CD8-positive, alpha-beta memory T cell (primary cell): ENCODE results near the gene HSPA5. TPM values are rescaled to one million over a fixed set of nuclear protein-coding genes. Genes with fewer than 3 reads are reported as not detected.
A peak's percentile ranks its signal among the peaks of the same experiment; 100 is the strongest.
"Not testable (repeated sequence)": the region's sequence is repeated elsewhere in the genome, so short reads cannot be mapped to it uniquely, and the experiment has no call there.

Source experiments
- CTCF ChIA-PET: fragments of 350-600 bp; sonication (Branson Sonifier 250); formaldehyde crosslinking; loops from one replicate; lab custom pipeline; 2021; ENCODE audit warnings: antibody characterized with exemption; lab: Charles Lee
- POLR2A ChIA-PET: fragments of 350-600 bp; sonication (Branson Sonifier 250); formaldehyde crosslinking; loops from one replicate; lab custom pipeline; 2021; ENCODE audit warnings: antibody characterized with exemption; lab: Charles Lee
- DNase-seq, 5 donors: peaks; one replicate each; pipeline versions ENCODE4 v3.0.0 to v3.0.0-alpha.2; 2020 to 2022; ENCODE audit warnings: mixed read lengths in 1 of 5
- H3K27ac ChIP-seq: one replicate; pipeline ENCODE4 v1.7.0; 2013; ENCODE audit warnings: low read depth, mild to moderate bottlenecking, low read length, moderate library complexity
- H3K27me3 ChIP-seq: 2 replicates; pipeline ENCODE4 v1.7.0; 2013; ENCODE audit warnings: low read length, mild to moderate bottlenecking; ENCODE audit not compliant: insufficient read depth, poor library complexity, severe bottlenecking
- H3K36me3 ChIP-seq: 2 replicates; pipeline ENCODE4 v1.7.0; 2013; ENCODE audit warnings: mild to moderate bottlenecking, low read length, moderate library complexity; ENCODE audit not compliant: insufficient read depth
- H3K4me1 ChIP-seq: 2 replicates; pipeline ENCODE4 v1.7.0; 2013; ENCODE audit warnings: mild to moderate bottlenecking, low read length, moderate library complexity; ENCODE audit not compliant: insufficient read depth
- H3K4me3 ChIP-seq: 2 replicates; pipeline ENCODE4 v1.7.0; 2013; ENCODE audit warnings: mild to moderate bottlenecking, low read length
- H3K9me3 ChIP-seq: 2 replicates; pipeline ENCODE4 v1.7.0; 2013; ENCODE audit warnings: mild to moderate bottlenecking, low read length
- H3K27ac Mint-ChIP-seq, 8 donors: one replicate each; pipeline ENCODE4 v1.8.0; 2020 to 2021; ENCODE audit warnings: mixed read lengths in 8 of 8, mild to moderate bottlenecking in 6 of 8, inconsistent platforms in 3 of 8, moderate library complexity in 3 of 8
- H3K27me3 Mint-ChIP-seq, 2 donors: one replicate each; pipeline ENCODE4 v1.8.0; 2020 to 2021; ENCODE audit warnings: mixed read lengths in 2 of 2, mild to moderate bottlenecking in 1 of 2, moderate library complexity in 1 of 2
- H3K36me3 Mint-ChIP-seq, 3 donors: one replicate each; pipeline ENCODE4 v1.8.0; 2020 to 2021; ENCODE audit warnings: mixed read lengths in 3 of 3, inconsistent platforms in 1 of 3, mild to moderate bottlenecking in 1 of 3
- H3K4me1 Mint-ChIP-seq, 3 donors: one replicate each; pipeline ENCODE4 v1.8.0; 2020 to 2021; ENCODE audit warnings: mixed read lengths in 3 of 3, inconsistent platforms in 1 of 3, mild to moderate bottlenecking in 1 of 3
- H3K4me3 Mint-ChIP-seq, 7 donors: one replicate each; pipeline ENCODE4 v1.8.0; 2020 to 2021; ENCODE audit warnings: mixed read lengths in 7 of 7, mild to moderate bottlenecking in 6 of 7, moderate library complexity in 4 of 7, inconsistent platforms in 2 of 7
- H3K9me3 Mint-ChIP-seq, 5 donors: one replicate each; pipeline ENCODE4 v1.8.0; 2020 to 2022; ENCODE audit warnings: mixed read lengths in 5 of 5, mild to moderate bottlenecking in 3 of 5, moderate library complexity in 2 of 5, inconsistent platforms in 1 of 5
- polyA plus RNA-seq: library from polyadenylated mRNA; unstranded; fragments of 300-500 nt; fragmentation: Illumina TruSeq; gene quantifications from one replicate; pipeline ENCODE4 v1.2.3, GENCODE V29; 2021
- total RNA-seq, 2 experiments: library from RNA; stranded (reverse); gene quantifications; one replicate each; pipeline ENCODE4 v1.2.3, GENCODE V29; 2021

HSPA5 gene
- total and polyA plus RNA-seq, 3 experiments from 2014 or later, result 229 to 251 (median 237) TPM

DNA sequence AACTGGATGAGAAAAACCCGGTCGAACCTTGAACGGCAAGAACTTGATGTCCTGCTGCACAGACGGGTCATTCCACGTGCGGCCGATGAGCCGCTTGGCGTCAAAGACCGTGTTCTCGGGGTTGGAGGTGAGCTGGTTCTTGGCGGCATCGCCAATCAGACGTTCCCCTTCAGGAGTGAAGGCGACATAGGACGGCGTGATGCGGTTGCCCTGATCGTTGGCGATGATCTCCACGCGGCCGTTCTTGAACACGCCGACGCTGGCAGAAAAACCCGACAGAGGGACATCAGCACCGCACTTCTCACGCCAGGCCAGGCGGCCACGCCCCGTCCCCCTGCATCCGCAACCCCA lies 519 bp downstream of the HSPA5 start:
- peaks cover 37% of the 10 kb centered on the region for H3K36me3 ChIP-seq
- Mint-ChIP-seq H3K27ac (peak overlapping the region; percentile 97 to 100 (median 99)), H3K27me3 (peaks cover 0 to 13% of the 10 kb centered on the region in 2 donors), H3K4me3 (peak overlapping the region; percentile 92 to 99 (median 95)), H3K4me1 (peaks cover 51 to 59% (median 54%) of the 10 kb centered on the region in 3 donors), H3K36me3 (peaks cover 19 to 65% (median 20%) of the 10 kb centered on the region in 3 donors), H3K9me3 (no peaks in the 10 kb centered on the region)
- peak in 1 of 5 donors; percentile 22 for DNase-seq
- H3K27me3 ChIP-seq, result no peaks in the 10 kb centered on the region
- no peaks in the 10 kb centered on the region for H3K9me3 ChIP-seq
- ChIA-PET POLR2A (interaction anchor here (0.5 to 2.8 kb wide), 11 partner anchors 22 to 379 kb away, joined by 3 to 47 read pairs (median 6); partner anchors contain the start of genes ARPC5L, GAPVD1, GOLGA1 and RABEPK), CTCF (interaction anchor here (1.0 to 2.3 kb wide), 5 partner anchors 13 to 52 kb away, joined by 3 to 18 read pairs (median 4); partner anchors contain the start of gene GAPVD1)
- H3K4me3 ChIP-seq, result peak overlapping the region; percentile 96
- peak overlapping the region; percentile 99 for H3K27ac ChIP-seq
- peaks cover 57% of the 10 kb centered on the region for H3K4me1 ChIP-seq

DNA sequence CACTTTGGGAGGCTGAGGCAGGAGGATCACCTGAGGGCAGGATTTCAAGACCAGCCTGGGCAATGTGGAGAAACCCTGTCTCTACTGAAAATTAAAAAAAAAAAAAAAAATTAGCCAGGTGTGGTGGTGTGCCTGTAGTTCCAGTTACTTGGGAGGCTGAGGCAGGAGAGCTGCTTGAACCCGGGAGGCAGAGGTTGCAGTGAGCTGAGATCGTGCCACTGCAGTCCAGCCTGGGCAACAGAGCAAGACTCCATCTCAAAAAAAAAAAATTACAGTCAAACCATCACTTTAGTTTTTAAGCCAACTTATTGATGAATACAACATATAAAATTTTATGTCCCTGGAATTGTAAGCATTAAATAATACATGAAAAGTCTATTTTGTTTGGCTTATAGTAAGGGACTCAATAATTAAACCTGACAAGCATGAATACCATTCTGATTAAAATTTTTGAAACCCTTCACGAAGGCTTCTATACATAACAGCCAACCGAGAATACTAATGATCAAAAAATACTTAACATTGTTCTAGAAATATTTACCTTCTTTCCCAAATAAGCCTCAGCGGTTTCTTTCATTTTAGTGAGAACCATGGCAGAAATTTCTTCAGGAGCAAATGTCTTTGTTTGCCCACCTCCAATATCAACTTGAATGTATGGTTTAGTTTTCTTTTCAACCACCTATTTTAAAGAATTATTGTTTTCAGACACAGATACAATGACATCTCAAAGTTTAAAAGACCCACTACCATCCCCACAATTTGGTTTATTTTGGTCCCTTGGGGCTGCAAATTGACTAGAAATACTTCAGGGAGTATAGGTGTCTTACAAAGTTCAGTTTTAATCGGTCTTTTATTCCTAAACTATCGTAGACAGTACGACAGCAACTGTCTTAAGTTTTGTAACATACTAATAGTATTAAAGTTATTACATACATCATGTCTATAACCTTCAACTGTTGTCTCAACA lies 1.2 kb downstream of the HSPA5 start:
- Histone ChIP-seq H3K4me1 (peaks cover 62% of the 10 kb centered on the region), H3K9me3 (no peaks in the 10 kb centered on the region), H3K27me3 (no peaks in the 10 kb centered on the region), H3K27ac (peak overlapping the region; percentile 99), H3K4me3 (peak overlapping the region; percentile 96), H3K36me3 (peaks cover 41% of the 10 kb centered on the region)
- H3K36me3 Mint-ChIP-seq, result peaks cover 19 to 72% (median 24%) of the 10 kb centered on the region in 3 donors
- peak in 1 of 5 donors; percentile 5 for DNase-seq
- ChIA-PET CTCF (interaction anchor here (1.0 to 2.3 kb wide), 4 partner anchors 22 to 51 kb away, joined by 3 to 18 read pairs (median 4); partner anchors contain the start of gene GAPVD1), POLR2A (interaction anchor here (0.5 to 2.8 kb wide), 4 partner anchors 22 to 45 kb away, joined by 6 to 47 read pairs (median 25); partner anchors contain the start of genes GAPVD1 and RABEPK)
- H3K27ac Mint-ChIP-seq, result peak overlapping the region; percentile 97 to 100 (median 99)
- H3K9me3 Mint-ChIP-seq, result no peaks in the 10 kb centered on the region
- peak overlapping the region; percentile 92 to 99 (median 95) for H3K4me3 Mint-ChIP-seq
- H3K4me1 Mint-ChIP-seq, result peaks cover 56 to 66% (median 59%) of the 10 kb centered on the region in 3 donors
- peaks cover 0 to 13% of the 10 kb centered on the region in 2 donors for H3K27me3 Mint-ChIP-seq

DNA sequence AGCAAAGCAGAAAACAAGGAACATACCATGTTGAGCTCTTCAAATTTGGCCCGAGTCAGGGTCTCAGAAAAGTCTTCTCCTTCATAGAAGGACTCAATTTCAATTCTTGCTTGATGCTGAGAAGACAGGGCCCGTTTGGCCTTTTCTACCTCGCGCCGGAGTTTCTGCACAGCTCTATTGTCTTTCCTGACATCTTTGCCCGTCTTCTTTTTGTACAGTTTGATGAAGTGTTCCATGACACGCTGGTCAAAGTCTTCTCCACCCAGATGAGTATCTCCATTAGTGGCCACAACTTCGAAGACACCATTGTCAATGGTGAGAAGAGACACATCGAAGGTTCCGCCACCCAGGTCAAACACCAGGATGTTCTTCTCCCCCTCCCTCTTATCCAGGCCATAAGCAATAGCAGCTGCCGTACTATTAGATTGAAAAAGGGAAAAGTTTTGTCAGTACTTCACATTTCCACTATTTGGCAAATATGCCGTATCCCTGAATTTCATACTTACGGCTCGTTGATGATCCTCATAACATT lies 2.2 kb downstream of the HSPA5 start:
- peak in 1 of 5 donors; percentile 11 for DNase-seq
- ChIA-PET POLR2A (no interaction called here), CTCF (no interaction called here)
- H3K9me3 ChIP-seq, result no peaks in the 10 kb centered on the region
- peak overlapping the region; percentile 25 for H3K4me3 ChIP-seq
- peak overlapping the region; percentile 99 for H3K27ac ChIP-seq
- Mint-ChIP-seq H3K9me3 (no peaks in the 10 kb centered on the region), H3K4me3 (peak overlapping the region; percentile 92 to 99 (median 95)), H3K27me3 (peaks cover 0 to 13% of the 10 kb centered on the region in 2 donors), H3K4me1 (peaks cover 59 to 70% (median 59%) of the 10 kb centered on the region in 3 donors), H3K27ac (peak overlapping the region in 7 of 8 donors; percentile 33 to 99 (median 51)), H3K36me3 (peaks cover 19 to 78% (median 27%) of the 10 kb centered on the region in 3 donors)
- H3K36me3 ChIP-seq, result peaks cover 45% of the 10 kb centered on the region
- no peaks in the 10 kb centered on the region for H3K27me3 ChIP-seq
- peaks cover 62% of the 10 kb centered on the region for H3K4me1 ChIP-seq

DNA sequence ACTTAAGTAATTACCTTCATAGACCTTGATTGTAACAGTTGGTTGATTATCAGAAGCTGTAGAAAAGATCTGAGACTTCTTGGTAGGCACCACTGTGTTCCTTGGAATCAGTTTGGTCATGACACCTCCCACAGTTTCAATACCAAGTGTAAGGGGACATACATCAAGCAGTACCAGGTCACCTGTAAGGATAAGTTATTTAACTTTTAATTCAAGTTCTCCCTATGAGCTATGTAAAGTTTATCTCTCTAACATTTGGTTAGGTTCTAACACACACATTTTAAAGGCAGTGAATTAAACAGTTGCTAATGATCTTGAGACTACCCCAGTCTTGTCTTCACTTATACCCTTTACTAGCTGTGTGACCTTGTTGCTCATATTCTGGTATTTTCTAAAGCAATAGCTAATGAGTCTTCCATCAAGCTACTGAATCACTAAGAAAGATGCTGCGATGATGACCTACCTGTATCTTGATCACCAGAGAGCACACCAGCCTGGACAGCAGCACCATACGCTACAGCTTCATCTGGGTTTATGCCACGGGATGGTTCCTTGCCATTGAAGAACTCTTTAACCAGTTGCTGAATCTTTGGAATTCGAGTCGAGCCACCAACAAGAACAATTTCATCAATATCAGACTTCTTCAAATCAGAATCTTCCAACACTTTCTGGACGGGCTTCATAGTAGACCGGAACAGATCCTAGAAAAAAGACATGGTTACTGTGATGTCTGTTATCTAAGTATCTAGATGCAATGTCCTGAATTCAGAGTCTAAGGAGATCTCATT lies 2.8 kb downstream of the HSPA5 start:
- H3K9me3 ChIP-seq, result no peaks in the 10 kb centered on the region
- Mint-ChIP-seq H3K9me3 (no peaks in the 10 kb centered on the region), H3K27ac (peak overlapping the region; percentile 33 to 99 (median 72)), H3K4me1 (peaks cover 59 to 70% (median 59%) of the 10 kb centered on the region in 3 donors), H3K4me3 (peak overlapping the region; percentile 92 to 99 (median 95)), H3K36me3 (peaks cover 19 to 84% (median 30%) of the 10 kb centered on the region in 3 donors), H3K27me3 (peaks cover 0 to 13% of the 10 kb centered on the region in 2 donors)
- peaks cover 62% of the 10 kb centered on the region for H3K4me1 ChIP-seq
- DNase-seq, result peak in 1 of 5 donors; percentile 5
- ChIA-PET CTCF (interaction anchor here (0.8 kb wide), 1 partner anchor 98 kb away, joined by 3 read pairs; no protein-coding TSS in a partner anchor), POLR2A (no interaction called here)
- no peaks in the 10 kb centered on the region for H3K27me3 ChIP-seq
- H3K36me3 ChIP-seq, result peaks cover 52% of the 10 kb centered on the region
- no peak overlapping the region for H3K4me3 ChIP-seq
- no peak overlapping the region for H3K27ac ChIP-seq

DNA sequence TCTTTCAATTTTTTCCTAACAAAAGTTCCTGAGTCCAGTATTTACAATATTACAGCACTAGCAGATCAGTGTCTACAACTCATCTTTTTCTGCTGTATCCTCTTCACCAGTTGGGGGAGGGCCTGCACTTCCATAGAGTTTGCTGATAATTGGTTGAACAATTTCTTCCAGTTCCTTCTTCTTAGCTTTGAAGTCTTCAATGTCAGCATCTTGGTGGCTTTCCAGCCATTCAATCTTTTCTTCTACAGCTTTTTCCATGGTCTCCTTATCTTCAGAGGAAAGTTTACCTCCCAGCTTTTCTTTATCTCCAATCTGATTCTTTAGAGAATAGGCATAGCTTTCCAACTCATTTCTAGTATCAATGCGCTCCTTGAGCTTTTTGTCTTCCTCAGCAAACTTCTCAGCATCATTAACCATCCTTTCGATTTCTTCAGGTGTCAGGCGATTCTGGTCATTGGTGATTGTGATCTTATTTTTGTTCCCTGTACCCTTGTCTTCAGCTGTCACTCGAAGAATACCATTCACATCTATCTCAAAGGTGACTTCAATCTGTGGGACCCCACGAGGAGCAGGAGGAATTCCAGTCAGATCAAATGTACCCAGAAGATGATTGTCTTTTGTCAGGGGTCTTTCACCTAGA lies 4.5 kb downstream of the HSPA5 start:
- Mint-ChIP-seq H3K27me3 (peaks cover 0 to 12% of the 10 kb centered on the region in 2 donors), H3K4me3 (peak overlapping the region; percentile 15 to 94 (median 57)), H3K36me3 (peaks cover 19 to 89% (median 32%) of the 10 kb centered on the region in 3 donors), H3K4me1 (peaks cover 51 to 62% (median 51%) of the 10 kb centered on the region in 3 donors), H3K27ac (peak overlapping the region in 6 of 8 donors; percentile 14 to 84 (median 69))
- H3K4me3 ChIP-seq, H3K9me3 Mint-ChIP-seq, H3K9me3 ChIP-seq, CTCF ChIA-PET, H3K27ac ChIP-seq, H3K27me3 ChIP-seq: not testable (repeated sequence)
- Histone ChIP-seq H3K4me1 (peaks cover 52% of the 10 kb centered on the region), H3K36me3 (peaks cover 53% of the 10 kb centered on the region)
- POLR2A ChIA-PET, result interaction anchor here (0.6 to 1.2 kb wide), 2 partner anchors 25 to 61 kb away, joined by 3 to 12 read pairs; partner anchors contain the start of gene GAPVD1
- DNase-seq, result peak in 1 of 5 donors; percentile 3

DNA sequence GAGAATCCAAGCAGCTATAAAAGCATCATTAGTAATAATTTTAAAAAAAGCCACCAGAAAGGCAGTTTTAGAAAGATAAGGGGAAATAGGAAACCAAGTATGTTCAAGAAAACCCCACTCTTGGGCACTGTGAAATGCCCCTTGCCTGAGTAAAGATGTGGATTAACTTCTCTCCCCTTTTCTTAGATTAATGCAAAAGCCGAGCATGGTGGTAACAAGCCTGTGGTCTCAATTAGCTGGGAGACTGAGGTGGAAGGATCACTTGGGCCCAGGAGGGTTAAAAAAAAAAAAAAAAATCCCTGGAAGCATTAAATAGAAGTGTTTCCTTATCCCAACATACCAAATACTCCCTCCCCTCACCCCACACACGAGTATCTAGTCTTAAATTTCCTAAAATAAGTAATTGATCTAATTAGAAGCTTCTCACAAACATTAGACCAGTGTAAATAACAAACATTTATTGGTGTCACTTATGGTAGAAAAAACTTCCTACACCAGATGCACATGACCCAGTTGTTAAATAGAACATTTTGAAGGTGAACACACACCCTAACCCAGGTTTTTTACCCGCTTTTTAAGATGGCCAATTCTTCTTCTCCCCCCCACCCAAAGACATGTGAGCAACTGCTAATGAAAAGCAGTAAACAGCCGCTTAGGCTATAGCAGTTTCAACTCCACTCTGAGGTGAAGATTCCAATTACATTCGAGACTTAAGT lies 5.2 kb downstream of the HSPA5 start:
- Mint-ChIP-seq H3K4me1 (peaks cover 46 to 59% (median 51%) of the 10 kb centered on the region in 3 donors), H3K4me3 (peak overlapping the region in 6 of 7 donors; percentile 13 to 94 (median 60)), H3K9me3 (no peaks in the 10 kb centered on the region), H3K36me3 (peaks cover 19 to 87% (median 32%) of the 10 kb centered on the region in 3 donors), H3K27me3 (peaks cover 0 to 6% of the 10 kb centered on the region in 2 donors), H3K27ac (peak overlapping the region; percentile 61 to 84 (median 69))
- CTCF ChIA-PET, result no interaction called here
- peak in 1 of 5 donors; percentile 17 for DNase-seq
- no peaks in the 10 kb centered on the region for H3K27me3 ChIP-seq
- no peak overlapping the region for H3K27ac ChIP-seq
- H3K36me3 ChIP-seq, result peaks cover 53% of the 10 kb centered on the region
- POLR2A ChIA-PET, result interaction anchor here (0.6 kb wide), 1 partner anchor 62 kb away, joined by 12 read pairs; no protein-coding TSS in a partner anchor
- no peaks in the 10 kb centered on the region for H3K9me3 ChIP-seq
- peak overlapping the region; percentile 0 for H3K4me3 ChIP-seq
- peaks cover 51% of the 10 kb centered on the region for H3K4me1 ChIP-seq
